Gastrocnemius medialis (tissue), 4 donors: ENCODE results near the gene ADARB2. TPM values are rescaled to one million over a fixed set of nuclear protein-coding genes. Genes with fewer than 3 reads are reported as not detected.

Experiments
- ATAC-seq, 2 donors: fragments of 150-250 bp; one replicate each; pipeline ENCODE4 v1.9.1; 2016
- DNase-seq, 2 donors: peaks; one replicate each; pipeline ENCODE4 v3.0.0-alpha.2; 2019
- H3K27ac ChIP-seq, 4 donors: fragments of 200-600 bp; sonication (generic); 1 replicate in 1 of 4; 2 replicates in 3 of 4; pipeline ENCODE4 v1.5.1; 2016 to 2018; ENCODE audit warnings: mild to moderate bottlenecking in 2 of 4, moderate library complexity in 1 of 4
- H3K27me3 ChIP-seq, 3 donors: fragments of 200-600 bp; sonication (generic) in 2 of 3; 1 replicate in 1 of 3; 2 replicates in 2 of 3; pipeline versions ENCODE4 v1.5.1 to v1.6.0; 2016 to 2019; ENCODE audit warnings: mild to moderate bottlenecking in 1 of 3, moderate library complexity in 1 of 3
- H3K36me3 ChIP-seq, 2 donors: fragments of 200-600 bp; sonication (generic) in 1 of 2; one replicate each; pipeline ENCODE4 v1.5.1; 2017 to 2018
- H3K4me1 ChIP-seq, 2 donors: fragments of 200-600 bp; sonication (generic) in 1 of 2; one replicate each; pipeline ENCODE4 v1.5.1; 2016 to 2017; ENCODE audit warnings: mild to moderate bottlenecking in 2 of 2
- H3K4me3 ChIP-seq, 4 donors: fragments of 200-600 bp; sonication (generic) in 3 of 4; 1 replicate in 1 of 4; 2 replicates in 3 of 4; pipeline ENCODE4 v1.5.1; 2016 to 2019; ENCODE audit warnings: mild to moderate bottlenecking in 2 of 4
- H3K9me3 ChIP-seq, 3 donors: fragments of 200-600 bp; sonication (generic) in 2 of 3; 1 replicate in 1 of 3; 2 replicates in 2 of 3; pipeline ENCODE4 v1.5.1; 2016 to 2019
- CTCF ChIP-seq, 5 experiments: fragments of 450-650 bp in 3 of 5; fragments of 200-600 bp in 2 of 5; sonication (generic) in 2 of 5; IDR thresholded peaks in 4 of 5; conservative IDR thresholded peaks in 1 of 5; 1 replicate in 4 of 5; 2 replicates in 1 of 5; pipeline ENCODE4 v1.5.1; 2016 to 2019; ENCODE audit warnings: antibody characterized with exemption in 5 of 5, mild to moderate bottlenecking in 3 of 5, moderate library complexity in 3 of 5
- POLR2A ChIP-seq, 2 donors: fragments of 450-650 bp; IDR thresholded peaks; one replicate each; pipeline ENCODE4 v1.6.1; 2017; ENCODE audit warnings: antibody characterized with exemption in 2 of 2, mild to moderate bottlenecking in 2 of 2, moderate library complexity in 2 of 2
- in situ Hi-C, 4 donors: fragments of 200-750 bp; cut with MboI; loops; one replicate each; pipeline versions ENCODE4 v1.15.0 to v1.8.0; 2017; ENCODE audit warnings: low sequenced_read_pairs in 4 of 4
- intact Hi-C: fragments of 100-400 bp; cut with DNase I; formaldehyde crosslinking; loops from one replicate; pipeline ENCODE4 v1.15.1; 2023; ENCODE audit warnings: low total_unique reads
- total RNA-seq, 4 donors: library from RNA; depleted of rRNA; stranded (reverse); fragments of >200 nt; gene quantifications; one replicate each; pipeline versions ENCODE4 v1.1.0 to v1.2.3, GENCODE V29; 2016

The ADARB2 gene
- total RNA-seq, 4 donors from 2014 or later, result 0.07 to 0.87 (median 0.10) TPM

- no peak overlapping the region for H3K4me3 ChIP-seq
- no peaks in the 10 kb centered on the region for H3K9me3 ChIP-seq
- no peak for TF ChIP-seq POLR2A (IDR thresholded peaks at IDR 0.05)
- TF ChIP-seq CTCF (IDR thresholded peaks at IDR 0.05 in 4 of 5, conservative IDR thresholded peaks at IDR 0.05 in 1 of 5), result no peak
- DNase-seq (no peak), ATAC-seq (no peak)
- intact Hi-C loops, result no loop called here
- peaks cover 0 to 9% (median 5%) of the 10 kb centered on the region in 3 donors for H3K27me3 ChIP-seq
- no peaks in the 10 kb centered on the region for H3K36me3 ChIP-seq
- in situ Hi-C loops, result no loop called here
- no peaks in the 10 kb centered on the region for H3K4me1 ChIP-seq
- H3K27ac ChIP-seq, result no peak overlapping the region
These were observed 565.7 kb downstream of the ADARB2 start for GRCh38 chr10:1171586-1171985.

GRCh38 chr10:1171182-1171581, 566.1 kb downstream of the ADARB2 start:
- H3K9me3 ChIP-seq, result no peaks in the 10 kb centered on the region
- H3K36me3 ChIP-seq, result no peaks in the 10 kb centered on the region
- peaks cover 0 to 10% (median 5%) of the 10 kb centered on the region in 3 donors for H3K27me3 ChIP-seq
- intact Hi-C loops, result no loop called here
- no peaks in the 10 kb centered on the region for H3K4me1 ChIP-seq
- no peak overlapping the region for H3K27ac ChIP-seq
- DNase-seq, result no peak
- no peak for ATAC-seq
- TF ChIP-seq CTCF (IDR thresholded peaks at IDR 0.05 in 4 of 5, conservative IDR thresholded peaks at IDR 0.05 in 1 of 5) (no peak), POLR2A (IDR thresholded peaks at IDR 0.05) (no peak)
- H3K4me3 ChIP-seq, result no peak overlapping the region
- in situ Hi-C loops, result no loop called here

- no peaks in the 10 kb centered on the region for H3K9me3 ChIP-seq
- H3K36me3 ChIP-seq, result no peaks in the 10 kb centered on the region
- H3K27ac ChIP-seq, result no peak overlapping the region
- DNase-seq, result no peak
- peaks cover 0 to 10% (median 5%) of the 10 kb centered on the region in 3 donors for H3K27me3 ChIP-seq
- no peaks in the 10 kb centered on the region for H3K4me1 ChIP-seq
- intact Hi-C loops, result no loop called here
- no peak for ATAC-seq
- in situ Hi-C loops, result no loop called here
- TF ChIP-seq CTCF (IDR thresholded peaks at IDR 0.05 in 4 of 5, conservative IDR thresholded peaks at IDR 0.05 in 1 of 5) (no peak), POLR2A (IDR thresholded peaks at IDR 0.05) (no peak)
- no peak overlapping the region for H3K4me3 ChIP-seq
These were observed 566.5 kb downstream of the ADARB2 start for GRCh38 chr10:1170867-1171180.

GRCh38 chr10:1169981-1170866, 567.1 kb downstream of the ADARB2 start:
- in situ Hi-C loops (no loop called here), intact Hi-C loops (no loop called here)
- TF ChIP-seq CTCF (IDR thresholded peaks at IDR 0.05 in 4 of 5, conservative IDR thresholded peaks at IDR 0.05 in 1 of 5) (no peak), POLR2A (IDR thresholded peaks at IDR 0.05) (no peak)
- Histone ChIP-seq H3K27me3 (peaks cover 0 to 10% (median 5%) of the 10 kb centered on the region in 3 donors), H3K27ac (no peak overlapping the region), H3K9me3 (no peaks in the 10 kb centered on the region), H3K4me1 (no peaks in the 10 kb centered on the region), H3K4me3 (no peak overlapping the region), H3K36me3 (no peaks in the 10 kb centered on the region)
- ATAC-seq (no peak), DNase-seq (no peak)
